IMR-90 (cell line): ENCODE measurements around the gene GPR89A.
"Not testable (repeated sequence)": the region's sequence is repeated elsewhere in the genome, so short reads cannot be mapped to it uniquely, and the experiment has no call there.

ENCODE experiments used
- ELK1 ChIP-seq: fragments of 150-350 bp; IDR thresholded peaks from 2 replicates; pipeline ENCODE4 v1.6.1; 2016; ENCODE audit warnings: low read depth, mild to moderate bottlenecking, low read length, moderate library complexity, borderline replicate concordance
- TF ChIP-seq, protein P1 (sequence below): conservative IDR thresholded peaks from 2 replicates; pipeline ENCODE4 v1.5.1; 2012; ENCODE audit warnings: mild to moderate bottlenecking, low read depth, low read length, improper control_type of control experiment

DNA sequence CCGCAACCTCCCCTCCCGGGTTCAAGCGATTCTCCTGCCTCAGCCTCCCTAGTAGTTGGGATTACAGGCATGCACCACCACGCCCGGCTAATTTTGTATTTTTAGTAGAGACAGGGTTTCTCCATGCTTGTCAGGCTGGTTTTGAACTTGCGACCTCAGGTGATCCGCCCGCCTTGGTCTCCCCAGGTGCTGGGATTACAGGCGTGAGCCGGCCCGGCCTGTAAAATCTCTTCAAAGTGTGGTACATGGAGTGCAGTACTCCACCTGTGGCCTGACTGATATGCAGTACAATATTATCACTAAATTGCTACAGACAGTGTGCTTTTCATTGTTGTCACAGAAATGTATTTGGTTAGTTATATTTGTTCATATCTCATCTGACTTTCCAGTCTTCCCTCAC, 499 bp upstream of the GPR89A start:
- TF ChIP-seq, protein P1, sequence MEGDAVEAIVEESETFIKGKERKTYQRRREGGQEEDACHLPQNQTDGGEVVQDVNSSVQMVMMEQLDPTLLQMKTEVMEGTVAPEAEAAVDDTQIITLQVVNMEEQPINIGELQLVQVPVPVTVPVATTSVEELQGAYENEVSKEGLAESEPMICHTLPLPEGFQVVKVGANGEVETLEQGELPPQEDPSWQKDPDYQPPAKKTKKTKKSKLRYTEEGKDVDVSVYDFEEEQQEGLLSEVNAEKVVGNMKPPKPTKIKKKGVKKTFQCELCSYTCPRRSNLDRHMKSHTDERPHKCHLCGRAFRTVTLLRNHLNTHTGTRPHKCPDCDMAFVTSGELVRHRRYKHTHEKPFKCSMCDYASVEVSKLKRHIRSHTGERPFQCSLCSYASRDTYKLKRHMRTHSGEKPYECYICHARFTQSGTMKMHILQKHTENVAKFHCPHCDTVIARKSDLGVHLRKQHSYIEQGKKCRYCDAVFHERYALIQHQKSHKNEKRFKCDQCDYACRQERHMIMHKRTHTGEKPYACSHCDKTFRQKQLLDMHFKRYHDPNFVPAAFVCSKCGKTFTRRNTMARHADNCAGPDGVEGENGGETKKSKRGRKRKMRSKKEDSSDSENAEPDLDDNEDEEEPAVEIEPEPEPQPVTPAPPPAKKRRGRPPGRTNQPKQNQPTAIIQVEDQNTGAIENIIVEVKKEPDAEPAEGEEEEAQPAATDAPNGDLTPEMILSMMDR = not testable (repeated sequence)
- TF ChIP-seq ELK1 = not testable (repeated sequence)
